ENCODE data around the gene FNDC3B. TPM values are rescaled to one million over a fixed set of nuclear protein-coding genes. Genes with fewer than 3 reads are reported as not detected.

Gene FNDC3B
- total RNA-seq, 1 donor from 2014 or later: 71.3 TPM

- no peak for TF ChIP-seq CTCF (IDR thresholded peaks at IDR 0.05; ENCODE audit: insufficient read depth, low read length, poor library complexity, severe bottlenecking)
- no peak for DNase-seq (ENCODE audit: low read depth)
- Histone ChIP-seq H3K36me3 (ENCODE audit: control insufficient read depth, insufficient read depth, low read length) (no peaks in the 10 kb centered on the region), H3K27me3 (ENCODE audit: control insufficient read depth, insufficient read depth, low read length) (no peaks in the 10 kb centered on the region), H3K4me3 (ENCODE audit: low read depth, low read length) (no peak overlapping the region)
Measured at GRCh38 chr3:172100482-172100881, 61.1 kb downstream of the FNDC3B start.

GRCh38 chr3:172101107-172101506 is 61.7 kb downstream of the FNDC3B start:
- Histone ChIP-seq H3K4me3 (ENCODE audit: low read depth, low read length) (no peak overlapping the region), H3K27me3 (ENCODE audit: control insufficient read depth, insufficient read depth, low read length) (no peaks in the 10 kb centered on the region), H3K36me3 (ENCODE audit: control insufficient read depth, insufficient read depth, low read length) (no peaks in the 10 kb centered on the region)
- no peak for DNase-seq (ENCODE audit: low read depth)
- TF ChIP-seq CTCF (IDR thresholded peaks at IDR 0.05; ENCODE audit: insufficient read depth, low read length, poor library complexity, severe bottlenecking): no peak

GRCh38 chr3:172102123-172102882 is 62.9 kb downstream of the FNDC3B start:
- Histone ChIP-seq H3K36me3 (ENCODE audit: control insufficient read depth, insufficient read depth, low read length) (no peaks in the 10 kb centered on the region), H3K4me3 (ENCODE audit: low read depth, low read length) (no peak overlapping the region), H3K27me3 (ENCODE audit: control insufficient read depth, insufficient read depth, low read length) (no peaks in the 10 kb centered on the region)
- DNase-seq (ENCODE audit: low read depth): no peak
- TF ChIP-seq CTCF (IDR thresholded peaks at IDR 0.05; ENCODE audit: insufficient read depth, low read length, poor library complexity, severe bottlenecking): no peak

GRCh38 chr3:172102883-172103310 is 63.5 kb downstream of the FNDC3B start:
- no peak overlapping the region for H3K4me3 ChIP-seq (ENCODE audit: low read depth, low read length)
- H3K27me3 ChIP-seq (ENCODE audit: control insufficient read depth, insufficient read depth, low read length): no peaks in the 10 kb centered on the region
- no peak for DNase-seq (ENCODE audit: low read depth)
- no peak for TF ChIP-seq CTCF (IDR thresholded peaks at IDR 0.05; ENCODE audit: insufficient read depth, low read length, poor library complexity, severe bottlenecking)
- H3K36me3 ChIP-seq (ENCODE audit: control insufficient read depth, insufficient read depth, low read length): no peaks in the 10 kb centered on the region

- Histone ChIP-seq H3K36me3 (ENCODE audit: control insufficient read depth, insufficient read depth, low read length) (no peaks in the 10 kb centered on the region), H3K27me3 (ENCODE audit: control insufficient read depth, insufficient read depth, low read length) (no peaks in the 10 kb centered on the region), H3K4me3 (ENCODE audit: low read depth, low read length) (no peak overlapping the region)
- TF ChIP-seq CTCF (IDR thresholded peaks at IDR 0.05; ENCODE audit: insufficient read depth, low read length, poor library complexity, severe bottlenecking): no peak
- DNase-seq (ENCODE audit: low read depth): peak; percentile 93
Measured at GRCh38 chr3:172103724-172104123, 64.3 kb downstream of the FNDC3B start.

Measured in kidney epithelial cell (primary cell).